ENCODE results near the gene GRM1.

- TF ChIP-seq TBP (optimal IDR thresholded peaks at IDR 0.05; ENCODE audit: low read depth, low read length) (no peak), ZNF232 (CRISPR knock-in tag; IDR thresholded peaks at IDR 0.05) (no peak), ZNF589 (CRISPR knock-in tag; IDR thresholded peaks at IDR 0.05; ENCODE audit: low read depth) (no peak), MXD1 (CRISPR knock-in tag; IDR thresholded peaks at IDR 0.05; ENCODE audit: borderline replicate concordance, poor library complexity, severe bottlenecking) (no peak), CBX3 (IDR thresholded peaks at IDR 0.05; ENCODE audit: borderline replicate concordance in 1 of 2, low read length in 2 of 2) (no peak), REST (IDR thresholded peaks at IDR 0.05; ENCODE audit: borderline replicate concordance) (no peak), REST (CRISPR knock-in tag; IDR thresholded peaks at IDR 0.05; ENCODE audit: low read depth) (no peak), PURB (CRISPR knock-in tag; IDR thresholded peaks at IDR 0.05; ENCODE audit: low read depth) (no peak), LARP7 (IDR thresholded peaks at IDR 0.05) (no peak), CTCF (IDR thresholded peaks at IDR 0.05 in 2 of 3, conservative IDR thresholded peaks at IDR 0.05 in 1 of 3; ENCODE audit: insufficient read depth in 2 of 3, low read depth in 1 of 3, low read length in 3 of 3) (no peak), SETDB1 (IDR thresholded peaks at IDR 0.05; ENCODE audit: low read length) (no peak), DNMT1 (IDR thresholded peaks at IDR 0.05) (no peak), ZNF24 (IDR thresholded peaks at IDR 0.05) (no peak), ZFX (CRISPR knock-in tag; IDR thresholded peaks at IDR 0.05) (no peak)
Observed at GRCh38 chr6:146310628-146311027, 281.8 kb downstream of the GRM1 start.
